SK-N-SH (cell line): ENCODE data around the gene SLC4A9.

ENCODE experiments used
- CTCF ChIP-seq: fragments of 200-600 bp; sonication (generic); IDR thresholded peaks from 2 replicates; pipeline ENCODE4 v1.6.1; 2017; ENCODE audit warnings: antibody characterized with exemption, mild to moderate bottlenecking, moderate library complexity
- NRF1 ChIP-seq: IDR thresholded peaks from 2 replicates; pipeline ENCODE4 v1.6.1; 2012; ENCODE audit warnings: low read depth, mild to moderate bottlenecking, low read length
- RFX5 ChIP-seq: IDR thresholded peaks from 2 replicates; pipeline ENCODE4 v1.6.1; 2012; ENCODE audit warnings: mild to moderate bottlenecking, improper control_type of control experiment, low read length
- SIN3A ChIP-seq: IDR thresholded peaks from 2 replicates; pipeline ENCODE4 v1.6.1; 2012; ENCODE audit warnings: low read depth, mild to moderate bottlenecking, low read length, moderate library complexity, borderline replicate concordance
- USF1 ChIP-seq: IDR thresholded peaks from 2 replicates; pipeline ENCODE4 v1.4.0; 2012; ENCODE audit warnings: low read depth, borderline replicate concordance

- TF ChIP-seq CTCF (no peak), RFX5 (no peak), SIN3A (no peak), NRF1 (no peak), USF1 (no peak)
Measured at GRCh38 chr5:140399979-140400729, 40.2 kb downstream of the SLC4A9 start.
